Hematopoietic multipotent progenitor cell treated with erythropoietin and hydrocortisone succinate and interleukin-3 and kit ligand, for 15 days (in vitro differentiated cells): Measurements from ENCODE around the gene ZNF503.

Experiments used
- DNase-seq: peaks from one replicate; pipeline ENCODE4 v3.0.0-alpha.2; 2015; ENCODE audit warnings: low spot score

Gene ZNF503

GRCh38 chr10:75431180-75432111, 29.9 kb upstream of the ZNF503 start, which contains the start of gene LRMDA:
LRMDA (plus strand) TSS chr10:75431624.
- no peak for DNase-seq

GRCh38 chr10:75430000-75430763, 28.6 kb upstream of the ZNF503 start:
- DNase-seq, result no peak

- DNase-seq, result no peak
Observed at GRCh38 chr10:75429159-75429827, 27.7 kb upstream of the ZNF503 start.

- DNase-seq, result no peak
Observed at GRCh38 chr10:75428434-75429158, 27.0 kb upstream of the ZNF503 start.

GRCh38 chr10:75427951-75428350, 26.4 kb upstream of the ZNF503 start:
- no peak for DNase-seq

GRCh38 chr10:75426880-75427279, 25.3 kb upstream of the ZNF503 start:
- no peak for DNase-seq

- DNase-seq, result no peak
Observed at GRCh38 chr10:75425291-75426079, 23.9 kb upstream of the ZNF503 start.

- DNase-seq, result no peak
Observed at GRCh38 chr10:75424571-75424970, 23.0 kb upstream of the ZNF503 start.

GRCh38 chr10:75422913-75423312, 21.3 kb upstream of the ZNF503 start:
- no peak for DNase-seq

GRCh38 chr10:75418712-75419111, 17.1 kb upstream of the ZNF503 start:
- no peak for DNase-seq

- no peak for DNase-seq
Observed at GRCh38 chr10:75418293-75418692, 16.7 kb upstream of the ZNF503 start.

- no peak for DNase-seq
Observed at GRCh38 chr10:75417522-75417927, 16.0 kb upstream of the ZNF503 start.

GRCh38 chr10:75414527-75414926, 13.0 kb upstream of the ZNF503 start:
- DNase-seq, result no peak

- DNase-seq, result no peak
Observed at GRCh38 chr10:75410132-75411005, 8.8 kb upstream of the ZNF503 start.

GRCh38 chr10:75408911-75409885, 7.6 kb upstream of the ZNF503 start:
- DNase-seq, result no peak

- DNase-seq, result no peak
Observed at GRCh38 chr10:75408509-75408875, 6.9 kb upstream of the ZNF503 start.

GRCh38 chr10:75407713-75408508, 6.3 kb upstream of the ZNF503 start:
- no peak for DNase-seq

- no peak for DNase-seq
Observed at GRCh38 chr10:75407224-75407712, 5.7 kb upstream of the ZNF503 start.
